ENCODE results near the gene RASAL2. TPM values are rescaled to one million over a fixed set of nuclear protein-coding genes. Genes with fewer than 3 reads are reported as not detected.
"Not testable (repeated sequence)": the region's sequence is repeated elsewhere in the genome, so short reads cannot be mapped to it uniquely, and the experiment has no call there.

Gene RASAL2
- total and polyA plus RNA-seq, 2 donors (not counting 1 experiment from before 2014, with no cell fraction given): 0.12 TPM; not detected in 1

- intact Hi-C loops (cut with micrococcal nuclease): loop anchor here (1.0 to 5.0 kb wide), 6 partner anchors 10 to 1867 kb away; no protein-coding TSS in a partner anchor
- H3K9me3 ChIP-seq (ENCODE audit: control extremely low read depth in 1 of 3, control insufficient read depth in 2 of 3, insufficient read depth in 1 of 3, low read length in 2 of 3): no peaks in the 10 kb centered on the region
- TF ChIP-seq CTCF (IDR thresholded peaks at IDR 0.05) (peak; percentile 82), EZH2 (IDR thresholded peaks at IDR 0.05; ENCODE audit: borderline replicate concordance, insufficient read depth, low read depth, low read length, poor library complexity, severe bottlenecking) (no peak)
- peaks cover 0 to 3% (median 0%) of the 10 kb centered on the region in 4 experiments for H3K27me3 ChIP-seq (replicated peaks in 1 of 4; ENCODE audit: control extremely low read depth in 1 of 4, control insufficient read depth in 3 of 4, insufficient read depth in 4 of 4, low read length in 3 of 4)
- no peak overlapping the region for H3K27ac ChIP-seq (ENCODE audit: low read length in 2 of 2)
- DNase-seq (peak; percentile 70), ATAC-seq (ENCODE audit: low read depth) (peak; percentile 45)
- H3K4me2 ChIP-seq (replicated peaks; ENCODE audit: low read depth, low read length, poor library complexity, severe bottlenecking): no peak overlapping the region
- H3K27me3 Mint-ChIP-seq: peaks cover 10% of the 10 kb centered on the region
- no CpG with 5 or more reads among the region's 1 CpG for WGBS (ENCODE audit: insufficient coverage)
- no peaks in the 10 kb centered on the region for H3K4me1 ChIP-seq (ENCODE audit: control insufficient read depth in 2 of 2, insufficient read depth in 2 of 2, low read length in 2 of 2)
- H2AFZ ChIP-seq (ENCODE audit: insufficient read depth, low read depth, low read length, poor library complexity, severe bottlenecking): no peak overlapping the region
- no peaks in the 10 kb centered on the region for H3K4me1 Mint-ChIP-seq
- ChIA-PET POLR2A (no interaction called here), CTCF (interaction anchor here (0.7 to 7.1 kb wide), 23 partner anchors 11 to 1868 kb away, joined by 3 to 120 read pairs (median 5); no protein-coding TSS in a partner anchor)
- no peaks in the 10 kb centered on the region for H3K9me3 Mint-ChIP-seq (ENCODE audit: insufficient read depth)
- no peak overlapping the region for H3K27ac Mint-ChIP-seq
- H3K79me2 ChIP-seq (ENCODE audit: control insufficient read depth, insufficient read depth, low read length): no peaks in the 10 kb centered on the region
- no peaks in the 10 kb centered on the region for H3K36me3 ChIP-seq (replicated peaks in 1 of 2; ENCODE audit: control extremely low read depth in 1 of 2, control insufficient read depth in 1 of 2, extremely low read depth in 1 of 2, insufficient read depth in 2 of 2, low read length in 1 of 2)
- H3K4me3 Mint-ChIP-seq: no peak overlapping the region
- no peaks in the 10 kb centered on the region for H4K20me1 ChIP-seq (ENCODE audit: control insufficient read depth, insufficient read depth, low read length, poor library complexity, severe bottlenecking)
- H3K9ac ChIP-seq (ENCODE audit: low read length): no peak overlapping the region
- H3K4me3 ChIP-seq (ENCODE audit: control extremely low read depth in 1 of 5, extremely low read depth in 1 of 5, insufficient read depth in 1 of 5, low read depth in 2 of 5, low read length in 4 of 5): no peak overlapping the region
These were observed 216.8 kb downstream of the RASAL2 start for GRCh38 chr1:178310685-178311105.

GRCh38 chr1:178311164-178311563 is 217.3 kb downstream of the RASAL2 start:
- no peaks in the 10 kb centered on the region for H4K20me1 ChIP-seq (ENCODE audit: control insufficient read depth, insufficient read depth, low read length, poor library complexity, severe bottlenecking)
- TF ChIP-seq CTCF (IDR thresholded peaks at IDR 0.05): no peak
- intact Hi-C loops (cut with micrococcal nuclease): loop anchor here (5.0 kb wide), 2 partner anchors 1286 to 1866 kb away; no protein-coding TSS in a partner anchor
- H3K9me3 Mint-ChIP-seq (ENCODE audit: insufficient read depth): no peaks in the 10 kb centered on the region
- no peak for ATAC-seq (ENCODE audit: low read depth)
- no peak overlapping the region for H2AFZ ChIP-seq (ENCODE audit: insufficient read depth, low read depth, low read length, poor library complexity, severe bottlenecking)
- no peak overlapping the region for H3K9ac ChIP-seq (ENCODE audit: low read length)
- CTCF ChIA-PET: interaction anchor here (0.6 to 7.1 kb wide), 24 partner anchors 12 to 1868 kb away, joined by 3 to 120 read pairs (median 5); no protein-coding TSS in a partner anchor
- POLR2A ChIA-PET: no interaction called here
- H3K4me1 Mint-ChIP-seq: no peaks in the 10 kb centered on the region
- H3K36me3 ChIP-seq (replicated peaks in 1 of 2; ENCODE audit: control extremely low read depth in 1 of 2, control insufficient read depth in 1 of 2, extremely low read depth in 1 of 2, insufficient read depth in 2 of 2, low read length in 1 of 2): no peaks in the 10 kb centered on the region
- H3K9me3 ChIP-seq (ENCODE audit: control extremely low read depth in 1 of 3, control insufficient read depth in 2 of 3, insufficient read depth in 1 of 3, low read length in 2 of 3): no peaks in the 10 kb centered on the region
- H3K27ac Mint-ChIP-seq: no peak overlapping the region
- H3K27me3 ChIP-seq (replicated peaks in 1 of 4; ENCODE audit: control extremely low read depth in 1 of 4, control insufficient read depth in 3 of 4, insufficient read depth in 4 of 4, low read length in 3 of 4): peaks cover 0 to 3% (median 0%) of the 10 kb centered on the region in 4 experiments
- H3K27ac ChIP-seq (ENCODE audit: low read length in 2 of 2): no peak overlapping the region
- no peak for DNase-seq
- H3K27me3 Mint-ChIP-seq: peaks cover 8% of the 10 kb centered on the region
- no CpG with 5 or more reads among the region's 1 CpG for WGBS (ENCODE audit: insufficient coverage)
- no peak overlapping the region for H3K4me3 ChIP-seq (ENCODE audit: control extremely low read depth in 1 of 5, extremely low read depth in 1 of 5, insufficient read depth in 1 of 5, low read depth in 2 of 5, low read length in 4 of 5)
- no peak overlapping the region for H3K4me2 ChIP-seq (replicated peaks; ENCODE audit: low read depth, low read length, poor library complexity, severe bottlenecking)
- H3K4me3 Mint-ChIP-seq: no peak overlapping the region
- H3K4me1 ChIP-seq (ENCODE audit: control insufficient read depth in 2 of 2, insufficient read depth in 2 of 2, low read length in 2 of 2): no peaks in the 10 kb centered on the region
- no peaks in the 10 kb centered on the region for H3K79me2 ChIP-seq (ENCODE audit: control insufficient read depth, insufficient read depth, low read length)

GRCh38 chr1:178320280-178320982 is 226.5 kb downstream of the RASAL2 start:
- H3K27ac Mint-ChIP-seq, POLR2A ChIA-PET: not testable (repeated sequence)

More at GRCh38 chr1:178320280-178320982, 226.5 kb downstream of the RASAL2 start:
- H3K9me3 ChIP-seq (ENCODE audit: control extremely low read depth in 1 of 3, control insufficient read depth in 2 of 3, insufficient read depth in 1 of 3, low read length in 2 of 3); H3K79me2 ChIP-seq (ENCODE audit: control insufficient read depth, insufficient read depth, low read length); H3K4me3 Mint-ChIP-seq; CTCF ChIA-PET; H3K9me3 Mint-ChIP-seq (ENCODE audit: insufficient read depth); DNase-seq; intact Hi-C loops (cut with micrococcal nuclease); ATAC-seq (ENCODE audit: low read depth); H3K27ac ChIP-seq (ENCODE audit: low read length in 2 of 2); H3K4me1 ChIP-seq (ENCODE audit: control insufficient read depth in 2 of 2, insufficient read depth in 2 of 2, low read length in 2 of 2); H4K20me1 ChIP-seq (ENCODE audit: control insufficient read depth, insufficient read depth, low read length, poor library complexity, severe bottlenecking); H3K4me1 Mint-ChIP-seq; H3K27me3 ChIP-seq (replicated peaks in 1 of 4; ENCODE audit: control extremely low read depth in 1 of 4, control insufficient read depth in 3 of 4, insufficient read depth in 4 of 4, low read length in 3 of 4); H3K36me3 ChIP-seq (replicated peaks in 1 of 2; ENCODE audit: control extremely low read depth in 1 of 2, control insufficient read depth in 1 of 2, extremely low read depth in 1 of 2, insufficient read depth in 2 of 2, low read length in 1 of 2); H2AFZ ChIP-seq (ENCODE audit: insufficient read depth, low read depth, low read length, poor library complexity, severe bottlenecking); H3K4me3 ChIP-seq (ENCODE audit: control extremely low read depth in 1 of 5, extremely low read depth in 1 of 5, insufficient read depth in 1 of 5, low read depth in 2 of 5, low read length in 4 of 5); H3K9ac ChIP-seq (ENCODE audit: low read length); H3K4me2 ChIP-seq (replicated peaks; ENCODE audit: low read depth, low read length, poor library complexity, severe bottlenecking): not testable (repeated sequence)
- H3K27me3 Mint-ChIP-seq: peaks cover 16% of the 10 kb centered on the region
- 95% methylated on average over 3 of the region's 30 CpGs for WGBS (ENCODE audit: insufficient coverage)
